NCI-H82 (cell line): Measurements from ENCODE around the gene JPT2.

Source experiments
- DNase-seq: peaks from one replicate; lab custom pipeline; 2025; lab: John Stamatoyannopoulos, UW

JPT2 gene

DNA sequence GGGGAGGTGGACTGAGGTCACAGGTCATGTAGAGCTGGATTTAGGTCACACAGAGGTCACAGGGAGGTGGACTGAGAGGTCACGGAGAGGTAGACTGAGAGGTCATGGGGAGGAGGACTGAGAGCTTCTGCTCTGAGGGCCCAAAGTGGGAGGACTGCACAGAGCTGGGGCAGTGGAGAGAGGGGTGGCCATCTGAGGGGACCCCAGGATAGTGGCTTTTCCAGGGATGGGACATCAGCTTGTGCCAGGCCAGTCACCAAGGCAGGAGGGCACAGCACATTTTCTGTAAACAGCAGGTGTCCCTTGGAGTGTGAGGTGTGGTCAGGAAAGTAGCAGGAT is 26.1 kb upstream of the JPT2 start:
- DNase-seq, result no peak

DNA sequence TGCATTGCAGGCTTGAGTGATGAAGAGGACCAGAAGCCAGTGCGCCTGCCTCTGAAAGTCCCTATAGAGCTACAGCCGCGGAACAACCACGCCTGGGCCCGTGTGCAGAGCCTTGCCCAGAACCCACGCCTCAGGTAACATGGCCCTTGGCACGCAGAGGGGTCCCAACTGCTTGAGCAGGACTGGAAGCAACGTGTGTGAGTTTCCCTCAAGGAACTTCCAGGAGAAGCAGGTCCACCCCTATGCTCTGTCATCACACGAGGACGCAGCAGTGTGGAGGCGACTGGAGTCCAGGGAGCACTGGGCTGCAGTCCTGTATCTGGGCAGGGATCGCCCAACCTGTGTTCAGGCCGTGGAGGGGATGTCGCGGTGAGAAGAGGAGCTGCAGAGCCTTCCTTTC is 25.1 kb upstream of the JPT2 start:
- no peak for DNase-seq

DNA sequence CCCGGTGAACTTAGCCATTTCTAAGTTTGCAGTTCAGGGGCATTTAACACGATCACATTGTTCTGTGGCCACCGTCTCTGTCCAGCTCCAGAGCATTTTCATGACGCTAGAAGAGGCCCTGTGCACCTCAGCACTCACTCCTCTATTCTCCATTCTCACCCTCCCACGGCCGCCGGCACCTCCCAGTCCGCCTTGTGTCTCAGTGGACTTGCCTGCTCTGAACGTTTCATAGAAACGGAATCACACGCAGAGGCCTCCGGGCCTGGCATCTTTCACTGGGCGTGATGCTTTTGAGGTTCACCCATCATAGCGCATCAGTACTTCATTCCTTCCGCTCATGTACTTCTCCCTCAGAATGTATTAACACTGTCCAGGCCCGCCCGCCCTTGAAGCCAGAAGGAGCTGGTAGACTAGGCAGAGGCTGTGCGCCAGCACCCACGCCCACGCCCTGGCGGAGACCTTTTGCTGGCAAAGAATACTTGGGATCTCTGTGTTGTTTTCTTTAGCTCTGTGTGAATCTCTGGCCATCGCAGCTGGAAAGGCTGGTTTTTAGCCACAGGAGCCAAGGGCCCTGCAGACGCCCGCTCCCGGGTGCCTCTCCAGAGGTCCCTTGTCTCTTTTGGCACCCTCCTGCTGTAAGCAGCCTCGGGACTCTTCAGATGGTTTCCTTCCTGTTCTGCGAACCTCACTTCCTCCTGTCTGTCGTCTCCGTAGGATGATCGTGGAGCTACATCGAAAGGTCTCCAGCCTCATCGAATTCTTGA is 23.4 kb upstream of the JPT2 start:
- DNase-seq, result no peak

- DNase-seq, result no peak
Measured at GRCh38 chr16:1655269-1655807, 22.7 kb upstream of the JPT2 start.

- DNase-seq, result no peak
Measured at GRCh38 chr16:1655909-1656807, 21.9 kb upstream of the JPT2 start.

- DNase-seq, result no peak
Measured at GRCh38 chr16:1656808-1657617, 21.1 kb upstream of the JPT2 start.

- DNase-seq, result no peak
Measured at GRCh38 chr16:1657841-1658240, 20.2 kb upstream of the JPT2 start.

DNA sequence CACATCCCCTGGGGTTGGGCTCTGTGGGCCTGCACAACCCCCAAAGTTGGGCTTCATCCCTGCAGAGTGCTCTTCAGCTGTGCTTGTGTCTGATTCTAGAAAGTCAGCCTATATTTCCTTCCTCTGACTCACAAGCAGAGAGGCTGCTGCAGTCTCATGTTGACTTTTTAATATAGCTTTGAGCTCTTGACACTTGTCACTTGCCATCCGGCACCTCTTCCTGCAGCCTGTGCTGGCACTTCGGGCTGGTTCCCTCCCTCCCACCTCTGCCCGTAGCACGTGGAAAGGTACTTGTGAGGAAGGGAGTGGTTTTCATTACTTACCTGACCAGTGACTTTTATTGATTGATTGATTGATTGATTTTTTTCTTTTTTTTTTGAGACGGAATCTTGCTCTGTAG is 19.0 kb upstream of the JPT2 start:
- no peak for DNase-seq

- DNase-seq, result no peak
Measured at GRCh38 chr16:1661826-1662225, 16.3 kb upstream of the JPT2 start.

DNA sequence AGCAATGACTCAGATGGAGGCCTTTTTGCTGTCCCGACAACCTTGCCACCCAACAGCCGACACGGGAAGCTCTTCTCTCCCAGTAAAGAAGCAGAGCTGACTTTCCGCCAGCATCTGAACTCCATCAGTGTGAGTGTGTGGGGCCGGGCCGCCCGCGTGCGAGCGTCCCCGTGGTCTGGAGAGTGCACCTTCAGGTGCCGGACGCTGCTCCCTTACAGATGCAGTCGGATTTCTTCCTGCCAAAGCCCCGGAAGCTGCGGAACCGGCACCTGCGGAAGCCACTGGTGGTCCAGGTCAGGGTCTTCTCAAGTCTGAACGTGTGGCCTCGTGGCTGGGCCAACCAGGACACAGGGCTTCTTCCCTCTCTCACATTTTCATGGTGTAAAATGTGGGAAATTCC is 15.5 kb upstream of the JPT2 start:
- DNase-seq, result no peak

GRCh38 chr16:1665829-1666228 is 12.2 kb upstream of the JPT2 start:
- DNase-seq, result no peak

GRCh38 chr16:1666316-1666715 is 11.8 kb upstream of the JPT2 start:
- DNase-seq, result no peak

DNA sequence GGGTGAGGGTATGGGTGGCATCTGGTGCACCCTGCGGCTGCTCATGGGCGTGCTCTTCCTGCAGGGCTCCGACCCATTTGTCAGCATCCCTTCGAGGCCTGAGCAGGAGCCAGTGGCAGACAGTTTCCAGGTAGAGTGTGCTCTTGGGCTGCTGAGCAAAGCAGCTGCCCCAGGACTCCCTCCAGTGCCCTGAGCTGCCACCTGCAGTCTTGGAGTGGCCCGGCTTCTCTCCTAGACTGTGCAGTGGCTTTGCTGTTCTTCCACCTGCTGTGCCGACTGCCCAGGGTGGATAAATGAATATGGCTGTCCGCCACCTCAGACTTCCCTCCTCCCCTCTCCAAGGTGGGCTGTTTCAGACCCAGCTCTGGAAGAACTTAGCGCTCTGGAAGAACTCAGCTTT is 10.8 kb upstream of the JPT2 start:
- no peak for DNase-seq

- DNase-seq, result no peak
Measured at GRCh38 chr16:1667916-1668315, 10.2 kb upstream of the JPT2 start.

- DNase-seq, result no peak
Measured at GRCh38 chr16:1668612-1669319, 9.3 kb upstream of the JPT2 start.

DNA sequence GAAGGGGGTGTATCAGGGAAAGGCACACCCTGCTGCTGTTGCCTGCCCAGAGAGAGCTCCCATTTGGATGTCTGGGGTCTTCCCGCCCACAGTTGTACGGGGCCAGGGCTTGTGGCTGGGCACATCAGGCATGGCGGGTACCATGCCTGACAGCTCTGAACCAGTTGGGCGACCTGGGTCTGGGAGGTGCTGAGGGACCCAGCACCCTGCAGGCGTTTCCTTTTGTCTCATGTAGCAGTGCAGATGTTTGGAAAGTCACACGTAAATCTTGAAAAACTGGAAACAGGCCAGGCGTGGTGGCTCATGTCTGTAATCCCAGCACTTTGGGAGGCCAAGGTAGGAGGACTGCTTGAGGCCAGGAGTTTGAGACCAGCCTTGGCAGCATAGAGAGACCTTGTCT is 8.4 kb upstream of the JPT2 start:
- DNase-seq, result no peak

DNA sequence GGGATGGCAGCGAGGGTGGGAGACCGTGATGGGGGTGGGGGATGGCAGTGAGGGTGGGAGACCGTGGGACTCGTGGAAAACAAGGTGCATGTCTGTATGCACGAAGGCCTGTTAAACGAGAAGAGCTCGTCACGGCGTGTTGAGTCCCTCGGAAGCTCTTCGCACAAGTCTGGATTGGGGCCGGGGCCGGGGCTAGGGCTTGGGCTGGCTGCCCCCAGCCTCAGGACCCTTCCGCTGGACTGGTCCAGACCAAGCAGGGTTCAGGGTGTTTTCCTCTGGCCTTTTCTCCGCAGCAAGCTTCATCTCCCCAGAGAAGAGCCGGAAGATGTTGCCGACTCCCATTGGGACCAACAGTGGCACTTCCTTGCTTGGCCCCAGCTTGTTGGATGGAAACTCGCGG is 7.7 kb upstream of the JPT2 start:
- no peak for DNase-seq

DNA sequence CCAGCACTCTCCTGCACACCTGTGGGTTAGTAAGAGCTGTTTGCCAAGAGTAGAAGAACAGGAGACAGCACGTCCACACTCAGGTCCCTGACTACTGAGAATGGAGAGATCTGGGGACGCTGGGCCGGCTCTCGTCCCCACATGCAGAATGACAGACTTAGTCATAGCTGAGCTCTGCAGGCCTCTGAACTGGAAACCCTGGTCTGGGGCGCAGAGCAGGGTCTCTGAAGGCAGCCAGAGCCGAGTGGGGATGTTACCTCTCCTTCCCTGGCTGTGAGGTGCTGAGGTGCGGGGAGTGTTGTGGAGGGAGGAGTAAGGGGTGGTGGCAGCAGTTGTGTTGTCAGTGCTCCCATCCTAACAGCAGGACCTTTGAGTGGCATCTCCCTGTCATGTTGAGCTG is 7.2 kb upstream of the JPT2 start:
- DNase-seq, result no peak

- no peak for DNase-seq
Measured at GRCh38 chr16:1673424-1674151, 4.5 kb upstream of the JPT2 start.

GRCh38 chr16:1674306-1674705 is 3.8 kb upstream of the JPT2 start:
- DNase-seq, result no peak
